Hypothalamus (tissue), 51 donors: Measurements from ENCODE around the gene MEGF11.

Experiments
- DNase-seq, 51 donors: peaks; one replicate each; lab custom pipeline; 2025; lab: John Stamatoyannopoulos, UW

The MEGF11 gene

DNA sequence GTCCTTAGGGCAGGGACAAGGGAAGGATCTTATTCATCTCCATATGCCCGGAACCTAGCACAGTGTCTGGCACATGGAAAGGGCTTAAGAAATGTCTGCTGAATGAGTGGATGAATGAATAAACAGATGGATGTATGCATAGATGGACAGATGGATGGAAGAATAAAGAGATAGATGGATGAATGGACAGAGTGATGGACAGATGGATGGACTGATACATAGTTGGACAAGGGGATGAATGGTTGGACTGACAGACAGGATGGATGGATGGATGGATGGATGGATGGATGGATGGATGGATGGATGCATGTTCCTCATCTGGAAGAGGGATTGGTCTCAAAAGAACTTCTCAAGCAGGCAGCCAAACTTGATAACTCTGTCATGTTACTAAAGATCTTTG, 177.6 kb downstream of the MEGF11 start:
- DNase-seq, result no peak

DNA sequence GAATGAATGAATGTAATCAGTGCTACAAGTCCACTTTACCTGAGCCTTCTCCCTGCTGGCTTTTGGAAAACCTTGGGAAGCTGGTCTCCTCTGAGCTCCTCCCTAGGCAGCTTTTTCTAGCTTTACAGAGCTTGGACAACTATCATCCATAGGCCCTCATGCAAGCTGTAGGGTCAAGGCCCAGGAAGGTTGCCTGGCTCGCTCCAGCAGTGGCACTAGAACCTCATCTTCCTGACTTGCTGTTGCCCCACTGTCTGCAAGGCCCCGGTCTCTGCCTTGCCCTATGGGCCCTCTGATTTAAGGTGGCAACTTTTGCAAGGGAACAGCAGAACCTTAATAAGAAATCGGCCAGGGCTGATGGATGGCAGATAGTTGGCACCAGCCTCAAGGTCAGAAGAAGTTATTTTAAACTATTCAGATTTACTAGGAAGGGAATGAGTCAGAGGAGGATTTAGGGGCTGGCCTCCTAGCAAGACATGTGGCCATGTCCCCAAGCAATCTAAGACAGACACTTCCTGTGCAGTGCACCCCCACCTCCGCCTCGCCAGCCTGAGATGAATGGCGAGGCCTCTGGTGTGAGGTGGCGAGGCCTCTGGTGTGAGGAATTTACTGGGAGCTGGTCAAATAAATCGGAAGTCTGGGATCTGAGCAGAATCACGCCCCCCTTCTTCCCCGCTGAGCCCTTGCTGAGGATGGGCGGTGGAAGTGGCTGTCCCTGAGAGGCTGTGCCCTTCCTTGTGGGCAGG, 180.8 kb downstream of the MEGF11 start:
- no peak for DNase-seq

DNA sequence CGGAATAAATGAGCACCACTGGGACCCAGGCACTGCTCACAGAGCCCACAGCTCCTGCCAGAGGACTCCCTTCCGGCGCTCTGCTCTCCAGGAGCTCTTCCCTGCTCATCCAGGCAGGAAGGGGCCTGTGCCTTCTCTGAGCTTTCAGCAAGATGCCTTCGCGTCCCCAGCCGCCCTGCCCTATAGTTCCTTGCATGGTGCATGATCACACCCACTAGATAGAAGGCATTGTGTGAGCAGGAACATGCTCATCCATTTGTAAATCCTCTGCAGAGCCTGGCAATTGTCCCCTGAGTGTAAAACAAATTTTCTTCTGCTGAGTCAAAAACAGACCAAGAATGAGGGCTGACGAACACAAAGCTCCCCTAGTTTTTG, 181.6 kb downstream of the MEGF11 start:
- DNase-seq, result no peak

DNA sequence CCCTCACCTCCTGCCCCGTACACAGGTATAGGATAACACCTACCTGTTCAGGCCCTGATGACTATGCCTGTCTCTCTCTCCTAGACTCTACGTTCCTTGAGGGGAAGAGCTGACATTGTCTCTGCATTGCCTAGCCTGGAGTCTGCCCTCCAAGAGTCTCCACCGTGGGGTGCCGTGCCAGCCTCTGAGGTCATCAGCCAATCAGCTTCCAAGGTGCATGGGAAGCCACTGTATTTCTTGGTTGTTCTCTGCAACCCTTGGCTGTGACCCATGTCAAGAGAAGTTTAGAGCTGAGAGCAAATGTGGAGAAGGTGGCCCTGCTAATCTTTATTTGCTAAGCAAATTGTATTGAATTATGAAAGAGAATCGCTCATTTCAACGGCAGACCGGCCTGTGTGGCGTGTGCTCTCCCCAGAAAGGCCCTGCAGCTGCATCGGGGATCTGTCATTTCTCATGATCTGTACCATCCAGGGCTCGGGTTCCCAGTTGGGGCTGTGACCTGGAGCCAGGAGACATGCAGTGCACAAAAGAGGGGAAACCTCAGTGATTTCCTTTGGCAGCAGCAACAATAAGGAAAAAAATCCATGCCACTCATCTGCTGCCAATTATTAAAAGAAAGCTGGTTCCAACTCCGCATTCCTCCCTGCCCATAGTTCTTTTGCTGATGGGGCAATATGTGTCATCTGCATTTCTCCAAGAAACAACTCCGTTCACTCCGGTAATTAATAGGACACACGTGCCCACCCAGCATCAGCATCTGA, 182.2 kb downstream of the MEGF11 start:
- no peak for DNase-seq

DNA sequence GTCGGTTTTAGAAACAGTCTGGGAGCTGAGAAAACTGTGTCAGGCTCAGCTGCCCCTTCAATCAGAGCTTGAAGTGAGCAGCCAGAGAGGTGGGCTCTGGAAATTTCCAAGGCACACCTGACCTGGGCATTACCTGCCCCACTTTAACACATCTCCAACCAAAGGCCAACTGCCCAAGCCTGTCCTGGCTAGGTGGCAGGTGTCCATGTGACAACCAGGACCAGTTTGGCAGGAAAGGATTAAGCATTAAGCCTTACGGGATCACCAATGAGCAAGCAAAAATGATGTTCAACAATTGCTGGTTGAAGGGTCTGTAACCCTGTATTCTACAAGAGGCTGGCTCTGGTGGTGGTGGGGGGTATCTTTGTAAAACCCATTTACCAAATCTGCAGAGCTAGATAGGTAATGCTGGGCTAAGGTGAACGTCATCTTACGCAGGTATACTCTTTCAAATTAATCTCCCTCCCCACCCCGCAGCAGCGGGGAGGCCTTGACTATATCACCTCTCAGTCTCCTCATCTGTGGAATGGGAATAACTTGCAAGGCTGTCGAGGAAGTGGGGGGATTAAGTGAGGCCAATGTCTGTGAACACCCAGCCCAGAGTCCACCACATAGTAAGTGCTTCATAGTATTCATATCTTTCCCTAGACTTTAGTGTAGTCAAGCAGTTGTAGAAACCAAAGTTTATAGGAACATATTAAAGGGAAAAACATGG, 183.2 kb downstream of the MEGF11 start:
- DNase-seq, result no peak

DNA sequence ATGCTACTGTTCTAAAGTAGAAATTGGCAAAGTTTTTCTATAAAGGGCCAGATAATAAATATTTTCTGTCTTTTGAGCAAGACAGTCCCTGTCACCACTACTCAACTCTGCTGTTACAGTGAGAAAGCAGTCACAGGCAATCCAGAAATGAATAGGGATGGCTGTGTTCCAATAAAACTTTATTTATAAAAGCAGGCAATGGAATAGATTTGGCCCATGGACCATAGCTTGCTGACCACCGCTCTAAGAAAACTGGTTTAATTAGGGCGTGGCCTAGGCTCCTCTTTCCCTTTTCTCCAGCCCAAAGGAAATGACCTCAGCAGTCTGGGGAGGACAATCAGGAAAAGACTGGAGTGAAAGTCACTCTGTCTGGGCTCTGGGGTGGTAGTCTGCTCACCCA, 183.8 kb downstream of the MEGF11 start:
- no peak for DNase-seq

DNA sequence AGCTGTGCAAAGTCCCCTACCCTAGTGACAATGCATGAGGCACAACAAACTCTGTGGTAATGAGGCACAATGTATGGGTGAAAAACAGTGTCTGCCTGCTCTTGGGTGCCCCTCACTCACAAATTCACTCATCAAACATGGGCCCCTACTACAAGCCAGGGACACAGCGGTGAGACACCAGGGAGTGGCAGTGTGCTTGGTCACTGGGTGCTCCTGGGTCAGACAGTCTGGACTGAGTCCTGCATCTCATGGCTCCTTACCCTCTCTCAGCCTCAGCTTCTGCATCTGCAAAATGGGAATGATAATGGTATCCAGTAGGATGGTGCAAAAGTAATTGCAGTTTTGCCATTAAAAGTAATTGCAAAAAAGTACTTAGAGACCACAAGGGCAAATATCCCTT, 184.7 kb downstream of the MEGF11 start:
- DNase-seq, result no peak

DNA sequence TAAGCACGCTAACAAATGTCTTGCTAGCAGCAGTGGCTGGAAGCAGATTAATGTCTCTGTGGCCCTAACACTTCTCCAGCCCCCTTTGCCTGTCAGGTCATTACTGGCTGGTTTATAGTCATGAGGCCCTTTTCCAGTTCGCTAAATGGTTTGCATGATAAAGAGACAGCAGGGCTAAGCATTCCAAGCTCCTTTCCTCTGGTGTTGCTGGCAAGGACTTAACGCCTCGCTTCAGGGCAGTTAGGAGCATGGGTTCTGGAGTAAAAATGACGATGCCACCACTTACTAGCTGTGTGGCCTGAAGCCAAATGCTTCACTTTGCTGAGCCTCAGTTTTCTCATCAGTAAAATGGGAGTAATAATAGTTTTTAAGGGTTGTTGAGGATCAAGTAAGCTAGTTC, 185.9 kb downstream of the MEGF11 start:
- DNase-seq, result no peak

DNA sequence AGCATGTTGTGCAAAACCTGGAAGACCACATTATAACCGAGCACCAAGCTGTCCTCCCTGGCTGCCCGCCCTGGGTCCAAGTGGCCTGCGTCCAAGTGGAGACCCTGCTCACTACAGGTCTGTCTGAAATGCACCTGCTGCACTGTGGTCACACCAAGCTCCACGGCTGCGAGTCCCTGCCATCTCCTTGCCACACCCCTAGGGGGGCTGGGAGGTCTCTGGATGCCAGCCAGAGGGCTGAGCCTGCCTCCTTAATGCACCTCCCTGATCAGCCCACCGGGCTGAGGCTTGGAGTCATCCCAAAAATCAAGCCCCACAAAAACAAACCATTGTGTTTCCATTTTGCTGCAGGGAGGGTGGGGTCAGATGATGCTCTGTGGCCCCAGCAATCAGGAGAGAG, 187.1 kb downstream of the MEGF11 start:
- DNase-seq, result no peak

DNA sequence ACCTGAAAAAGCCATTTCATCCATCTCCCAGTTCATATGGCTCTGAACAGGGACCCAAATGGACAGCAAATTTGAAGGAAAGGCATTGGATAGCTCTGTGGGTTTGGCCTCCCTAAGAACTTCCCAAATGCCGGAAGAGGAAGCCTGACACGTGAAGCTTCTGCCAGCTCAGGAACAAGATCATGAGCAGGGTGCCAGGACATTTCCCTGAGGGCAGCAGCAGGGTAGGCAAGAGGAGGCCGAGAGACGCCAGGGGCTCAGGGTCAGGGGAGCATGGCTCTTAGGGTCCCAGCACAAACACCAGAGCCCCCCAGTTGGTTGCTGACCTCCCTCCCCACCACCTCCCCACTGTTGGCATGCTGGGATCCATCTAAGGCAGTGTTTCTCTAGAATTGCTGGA, 187.5 kb downstream of the MEGF11 start:
- DNase-seq, result no peak

DNA sequence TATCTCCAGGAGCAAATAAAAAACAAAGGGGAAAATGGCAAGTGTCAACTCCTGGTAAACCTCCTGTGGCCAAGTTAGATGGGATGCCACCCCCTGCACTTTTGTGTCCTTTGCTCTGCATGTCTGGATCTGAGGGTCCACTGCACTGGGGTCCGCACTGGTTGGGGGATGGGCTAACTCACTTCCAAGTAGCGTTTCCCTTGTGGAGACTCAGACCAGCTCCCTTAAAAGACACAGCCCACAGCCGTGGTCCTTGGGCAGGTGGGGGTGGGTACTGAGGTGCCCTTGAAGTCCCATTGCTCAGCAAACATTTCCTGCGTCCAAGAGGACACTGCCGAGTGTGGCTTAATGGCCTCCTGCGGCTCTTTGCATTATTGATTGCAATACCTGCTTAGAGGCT, 188.2 kb downstream of the MEGF11 start:
- no peak for DNase-seq

DNA sequence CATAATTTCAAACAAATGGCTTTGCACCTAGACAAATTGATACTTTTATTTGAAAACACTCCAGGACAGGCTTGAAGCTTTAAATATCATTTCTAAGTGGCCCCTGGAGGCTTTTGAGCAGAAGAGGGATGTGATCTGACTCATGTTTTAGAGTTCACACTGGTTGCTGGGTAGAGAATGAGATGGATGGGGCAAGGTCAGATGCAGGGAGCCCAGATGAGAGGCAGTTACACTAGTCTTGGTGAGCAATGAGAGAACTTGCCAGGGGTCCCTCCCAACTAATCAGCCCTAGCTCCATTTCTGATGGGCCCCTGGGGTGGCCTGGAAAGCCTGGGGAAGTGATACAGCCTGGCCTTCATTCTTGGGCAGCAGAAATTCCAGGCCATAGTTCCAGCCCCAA, 190.4 kb downstream of the MEGF11 start:
- no peak for DNase-seq

DNA sequence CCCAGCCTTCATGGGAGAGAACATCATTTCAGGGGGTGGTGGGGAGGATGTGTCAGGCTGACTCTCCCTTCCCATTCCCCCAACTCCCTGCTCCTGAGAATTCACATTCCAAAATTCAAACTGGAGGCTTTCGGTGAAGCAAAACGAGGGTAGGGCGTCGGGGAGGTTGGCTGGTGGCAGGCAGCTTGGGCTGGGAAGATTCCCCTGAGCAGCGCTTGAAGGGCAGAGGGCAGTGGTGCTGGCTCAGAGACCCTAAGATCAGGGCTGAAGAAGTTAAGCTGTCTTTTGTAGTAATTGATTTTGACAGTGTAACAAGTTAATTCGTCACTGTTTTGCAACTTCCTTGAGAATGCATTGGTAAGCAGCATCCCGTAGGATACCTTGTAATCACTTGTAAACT, 196.5 kb downstream of the MEGF11 start:
- no peak for DNase-seq

DNA sequence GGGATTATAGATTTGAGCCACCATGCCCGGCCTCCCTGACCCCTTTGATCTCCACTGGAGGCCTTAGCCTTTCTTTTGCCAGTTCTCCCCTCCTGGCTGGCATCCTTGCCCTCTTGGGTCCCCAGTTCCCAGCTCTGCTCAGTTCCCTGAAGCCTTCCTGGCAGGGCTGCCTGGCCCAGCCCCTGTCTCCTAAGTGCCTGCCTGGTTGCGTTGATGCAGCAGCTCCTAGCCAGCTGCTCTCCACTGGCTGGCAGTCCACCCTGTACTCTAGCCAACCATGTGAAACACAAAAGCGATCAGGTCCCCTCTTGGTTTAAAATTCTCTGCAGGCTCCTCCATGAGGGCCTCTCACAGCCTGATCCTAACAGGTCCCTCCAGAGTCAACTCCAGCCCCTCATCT, 199.6 kb downstream of the MEGF11 start:
- peak in 32 of 51 donors; percentile 3 to 66 (median 19) for DNase-seq

DNA sequence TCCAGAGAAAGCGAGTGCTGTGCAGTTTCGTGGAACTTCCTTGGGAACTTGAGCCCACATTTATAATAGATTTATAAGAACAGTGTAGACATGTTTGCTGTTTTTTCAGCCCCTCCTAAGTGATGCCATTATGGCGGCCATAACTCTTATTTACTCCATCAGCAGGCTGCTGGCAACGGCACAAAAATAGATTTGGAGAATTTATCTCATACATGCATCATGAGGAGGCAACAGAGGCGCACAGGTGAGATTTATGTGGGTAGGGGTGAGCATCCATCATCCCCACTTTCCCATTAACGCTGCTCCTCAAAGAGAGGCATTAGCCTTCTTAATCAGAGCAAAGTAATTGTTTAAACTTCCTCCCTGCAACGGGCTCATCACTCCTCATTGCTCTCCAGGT, 201.7 kb downstream of the MEGF11 start:
- no peak for DNase-seq

DNA sequence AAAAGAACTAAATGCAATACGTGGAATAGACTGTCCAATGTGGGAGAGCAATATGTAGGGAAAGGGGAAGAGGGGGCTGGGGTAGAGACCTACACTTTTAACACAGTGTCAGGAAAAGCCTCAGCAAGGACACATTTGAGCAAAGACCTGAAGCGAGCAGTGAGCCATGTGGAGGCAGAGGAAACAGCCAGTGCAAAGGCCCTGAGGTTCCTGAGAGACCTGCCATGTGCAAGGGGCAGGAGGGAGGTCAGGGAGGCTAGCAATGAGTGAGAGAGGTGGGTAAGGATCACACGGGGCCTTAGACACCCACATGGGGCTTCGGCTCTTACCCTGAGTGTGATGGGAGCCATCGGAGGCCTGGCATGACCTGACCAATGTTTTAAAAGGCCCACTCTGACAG, 203.3 kb downstream of the MEGF11 start:
- no peak for DNase-seq

DNA sequence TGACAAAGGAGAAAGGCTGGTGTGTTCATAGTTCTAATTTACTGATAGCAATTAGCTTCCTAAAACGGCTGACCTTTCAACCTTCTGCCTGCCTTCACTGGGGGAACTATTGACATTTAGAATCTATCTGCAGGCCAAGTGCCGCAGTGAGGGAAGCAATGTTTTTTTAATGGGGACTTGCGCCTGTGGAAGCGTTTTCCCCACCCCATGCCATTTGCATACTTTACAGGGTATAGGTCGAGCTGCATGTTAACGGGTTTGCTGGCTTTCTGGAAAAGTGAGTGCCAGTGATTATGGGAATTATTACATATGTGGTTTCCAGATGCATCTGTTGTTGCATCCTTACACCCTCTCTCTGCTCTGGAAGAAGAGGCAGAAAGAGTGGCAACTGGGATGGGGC, 204.2 kb downstream of the MEGF11 start:
- DNase-seq, result no peak

DNA sequence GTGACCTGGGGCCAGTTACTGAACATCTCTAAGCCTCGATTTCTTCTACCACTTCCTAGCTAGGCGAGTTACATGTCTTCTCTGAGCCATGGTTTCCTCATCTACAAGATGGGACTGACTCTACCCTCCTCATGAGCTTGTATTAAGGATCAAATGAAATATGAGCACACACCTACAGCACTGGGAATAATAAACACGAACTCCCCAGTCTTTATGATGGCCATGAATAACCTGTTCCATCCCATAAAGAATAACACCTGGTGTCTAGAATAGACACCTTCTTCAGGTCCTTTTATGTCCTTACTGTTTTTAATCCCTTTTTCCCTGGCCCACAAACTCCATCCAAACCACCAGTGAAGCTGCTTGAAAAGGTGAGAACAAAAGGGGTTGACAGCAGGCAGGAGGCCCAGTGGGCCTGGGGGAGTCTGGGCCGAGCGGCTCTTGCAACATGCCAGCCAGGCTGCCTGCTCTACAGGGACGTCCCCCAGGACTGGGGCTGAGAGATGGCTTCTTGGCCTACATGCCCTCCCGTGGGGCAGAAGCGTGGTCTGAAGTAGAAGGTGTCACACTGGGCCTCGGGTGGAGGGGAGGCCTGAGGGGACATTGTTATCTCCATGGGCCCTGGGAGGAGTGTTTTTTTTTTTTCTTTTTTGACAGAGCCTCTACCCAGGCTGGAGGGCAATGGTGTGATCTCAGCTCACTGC, 206.1 kb downstream of the MEGF11 start:
- no peak for DNase-seq

DNA sequence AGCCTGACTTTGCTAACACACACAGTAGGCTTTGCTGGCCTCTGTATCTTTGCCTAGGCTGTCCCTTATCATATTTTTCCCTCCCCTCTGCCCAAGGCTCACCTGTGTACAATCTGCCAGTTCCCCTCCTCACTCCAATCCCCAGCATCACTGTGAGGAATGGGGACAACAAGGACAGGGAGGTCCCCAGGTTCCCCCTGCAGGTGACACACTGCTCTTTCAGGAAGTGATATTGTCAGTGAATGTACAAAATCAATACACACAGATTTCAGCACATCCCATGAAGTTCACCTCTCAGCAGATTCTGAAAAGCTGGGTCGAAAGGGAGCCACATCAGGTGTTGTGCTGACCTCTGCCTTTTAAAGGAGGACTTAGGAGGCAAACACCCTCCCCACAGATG, 206.8 kb downstream of the MEGF11 start:
- no peak for DNase-seq

DNA sequence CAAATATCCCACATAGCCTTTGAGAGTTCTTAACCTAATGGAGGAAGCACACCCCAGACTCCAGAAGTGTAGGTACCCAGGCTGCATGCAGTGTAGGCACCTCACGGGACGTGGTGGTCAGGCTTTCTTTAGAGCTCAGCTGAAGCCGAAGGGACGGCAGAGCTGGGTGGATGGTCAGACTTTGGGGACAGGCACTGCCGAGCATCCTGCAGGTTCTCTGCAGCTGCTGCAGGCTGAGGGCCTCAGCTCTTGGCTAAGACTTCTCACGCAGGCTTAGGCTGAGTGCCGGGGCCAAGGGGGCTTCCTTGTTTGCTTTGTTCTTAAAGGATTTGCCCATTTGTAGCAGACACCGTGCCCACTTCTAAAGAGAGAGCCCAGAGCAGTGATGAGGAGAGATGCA, 207.2 kb downstream of the MEGF11 start:
- no peak for DNase-seq

DNA sequence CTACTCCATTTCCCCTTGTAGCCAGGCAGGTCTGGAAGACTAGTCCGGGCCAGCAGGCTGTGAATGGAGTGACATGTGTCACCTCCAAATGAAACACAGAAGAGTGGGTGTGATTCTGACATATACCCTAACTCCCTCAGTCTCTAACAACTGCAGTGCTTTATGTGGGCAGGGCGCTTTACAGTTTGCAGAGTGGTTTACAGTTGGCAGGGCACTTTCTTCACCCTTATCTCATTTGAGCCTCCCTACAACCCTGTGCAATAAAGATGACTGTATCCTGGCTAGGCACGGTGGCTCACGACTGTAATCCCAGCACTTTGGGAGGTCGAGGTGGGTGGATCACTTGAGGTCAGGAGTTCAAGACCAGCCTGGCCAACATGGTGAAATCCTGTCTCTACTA, 208.0 kb downstream of the MEGF11 start:
- DNase-seq, result no peak
